IPS-NIHi7 (cell line): ENCODE measurements around the gene TESK2.
"Not testable (repeated sequence)": the region's sequence is repeated elsewhere in the genome, so short reads cannot be mapped to it uniquely, and the experiment has no call there.

Source experiments
- DNase-seq: peaks from one replicate; pipeline ENCODE4 v3.0.0; 2012; ENCODE audit warnings: mixed read lengths; ENCODE audit errors: extremely low spot score

Gene TESK2

DNA sequence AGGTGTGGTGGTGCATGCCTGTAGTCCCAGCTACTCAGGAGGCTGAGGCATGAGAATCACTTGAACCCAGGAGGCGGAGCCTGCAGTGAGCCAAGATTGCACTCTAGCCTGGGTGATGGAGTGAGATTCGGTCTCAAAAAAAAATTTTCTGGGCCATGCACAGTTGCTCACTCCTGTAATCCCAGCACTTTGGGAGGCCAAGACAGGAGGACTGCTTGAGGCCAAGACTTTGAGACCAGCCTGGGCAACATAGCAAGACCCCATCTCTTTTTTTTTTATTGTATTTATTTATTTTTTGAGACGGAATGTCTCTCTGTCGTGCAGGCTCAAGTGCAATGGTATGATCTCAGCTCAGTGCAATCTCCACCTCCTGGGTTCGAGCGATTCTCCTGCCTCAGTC is 16.8 kb downstream of the TESK2 start:
- not testable (repeated sequence) for DNase-seq

DNA sequence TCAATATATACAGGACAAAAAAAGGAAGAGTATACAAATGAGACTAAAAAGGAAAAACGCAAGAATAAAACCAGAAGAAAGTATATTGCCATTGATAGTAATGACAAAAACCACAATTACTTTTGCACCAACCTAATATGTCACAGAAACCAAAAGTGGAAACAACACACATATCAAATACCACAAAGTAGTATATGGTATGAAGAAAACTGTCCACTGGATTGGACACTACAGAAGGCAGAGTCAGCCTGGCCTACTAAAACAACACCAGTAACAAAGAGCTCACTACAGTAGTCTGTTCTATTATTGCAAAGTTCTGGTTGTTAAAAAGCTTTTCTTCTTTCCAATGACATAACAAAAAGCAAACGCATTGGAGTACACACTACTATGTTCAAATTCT is 17.7 kb downstream of the TESK2 start:
- no peak for DNase-seq

DNA sequence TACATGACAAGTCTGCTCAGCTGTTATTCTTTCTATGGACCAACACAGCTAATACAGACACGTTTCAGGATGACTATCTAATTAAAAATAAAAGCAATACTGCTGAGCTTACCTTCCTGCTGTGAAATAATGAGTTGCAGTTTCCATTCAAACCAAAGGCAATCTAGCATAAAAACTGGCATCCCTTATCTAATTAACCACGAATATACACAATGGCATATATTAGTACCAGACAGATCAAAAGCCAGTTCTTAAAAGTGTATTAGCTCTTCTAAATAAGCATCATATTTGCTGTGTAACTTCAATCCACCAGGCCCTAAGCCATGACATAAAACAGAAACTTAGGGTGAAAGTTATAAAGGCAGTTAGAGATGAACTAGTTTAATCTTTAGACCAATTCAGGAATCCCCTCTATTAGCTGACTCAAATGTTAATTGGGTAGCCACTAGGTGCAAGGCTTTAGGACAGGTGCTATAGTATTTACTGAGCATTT is 20.6 kb downstream of the TESK2 start:
- DNase-seq: no peak

DNA sequence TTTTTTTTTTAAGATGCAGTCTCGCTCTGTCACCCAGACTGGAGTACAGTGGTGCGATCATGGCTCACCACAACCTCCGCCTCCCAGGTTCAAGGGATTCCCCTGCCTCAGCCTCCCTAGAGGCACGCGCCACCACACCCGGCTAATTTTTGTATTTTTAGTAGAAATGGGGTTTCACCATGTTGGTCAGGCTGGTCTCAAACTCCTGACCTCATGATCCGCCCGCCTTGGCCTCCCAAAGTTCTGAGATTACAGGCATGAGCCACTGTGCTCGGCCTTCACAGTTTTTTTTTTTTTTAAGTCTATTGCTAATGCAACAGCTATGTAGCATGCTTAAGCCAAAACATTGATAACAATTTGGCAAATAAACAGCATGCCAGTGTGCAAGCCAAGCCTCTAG is 23.6 kb downstream of the TESK2 start:
- not testable (repeated sequence) for DNase-seq

DNA sequence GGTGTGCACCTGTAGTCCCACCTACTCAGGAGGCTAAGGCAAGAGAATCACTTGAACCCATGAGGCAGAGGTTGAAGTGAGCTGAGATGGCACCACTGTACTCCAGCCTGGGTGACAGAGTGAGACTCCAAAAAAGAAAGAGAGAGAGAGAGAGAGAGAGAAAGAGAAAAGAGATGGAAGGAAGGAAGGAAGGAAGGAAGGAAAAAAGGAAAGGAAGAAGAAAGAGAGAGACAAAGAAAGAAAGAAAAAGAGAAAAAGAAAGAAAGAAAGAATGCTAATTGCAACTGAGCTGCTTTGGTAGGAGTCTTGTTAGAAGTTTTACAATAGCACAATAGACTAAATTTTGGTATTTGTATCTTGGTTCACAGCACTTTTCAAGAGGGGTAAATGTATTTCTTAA is 25.7 kb downstream of the TESK2 start:
- DNase-seq: no peak

DNA sequence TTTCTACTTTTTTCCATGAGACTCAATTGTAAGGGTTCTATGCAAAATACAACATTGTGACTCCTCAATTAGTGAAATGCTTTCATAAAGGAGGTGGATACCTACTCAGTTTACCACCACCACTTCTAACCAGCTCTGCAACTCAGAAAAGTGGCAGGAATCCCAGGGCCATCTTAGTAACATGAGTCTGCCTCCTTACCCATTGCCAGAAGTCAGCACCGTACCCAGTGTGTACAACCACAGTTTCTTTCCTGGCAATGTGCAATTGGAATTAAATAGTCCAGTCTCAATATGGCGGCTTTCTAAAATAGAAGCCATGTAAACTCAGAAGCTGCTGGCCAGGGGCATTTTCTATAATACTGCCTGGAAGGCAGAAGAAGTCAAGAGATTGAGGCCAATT is 32.1 kb downstream of the TESK2 start:
- DNase-seq: no peak

DNA sequence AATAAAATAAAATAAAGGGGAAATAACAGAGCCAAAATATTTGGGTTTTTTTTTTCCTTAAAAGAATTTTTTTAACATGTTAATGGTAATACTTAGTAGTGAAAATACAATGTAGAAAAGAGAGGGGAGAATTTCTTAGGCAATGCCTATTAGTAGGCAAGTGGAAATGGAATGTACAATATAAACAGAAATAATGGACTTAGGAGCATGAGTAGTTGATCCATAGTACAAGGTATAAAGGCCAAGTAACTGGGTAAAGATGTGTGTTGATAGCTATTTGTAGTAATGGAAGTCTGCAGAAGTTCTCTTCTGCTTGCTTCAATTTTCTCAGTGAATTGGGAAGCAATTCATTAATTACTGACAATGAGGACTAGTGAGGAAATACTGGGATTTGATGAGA is 34.4 kb downstream of the TESK2 start:
- no peak for DNase-seq

DNA sequence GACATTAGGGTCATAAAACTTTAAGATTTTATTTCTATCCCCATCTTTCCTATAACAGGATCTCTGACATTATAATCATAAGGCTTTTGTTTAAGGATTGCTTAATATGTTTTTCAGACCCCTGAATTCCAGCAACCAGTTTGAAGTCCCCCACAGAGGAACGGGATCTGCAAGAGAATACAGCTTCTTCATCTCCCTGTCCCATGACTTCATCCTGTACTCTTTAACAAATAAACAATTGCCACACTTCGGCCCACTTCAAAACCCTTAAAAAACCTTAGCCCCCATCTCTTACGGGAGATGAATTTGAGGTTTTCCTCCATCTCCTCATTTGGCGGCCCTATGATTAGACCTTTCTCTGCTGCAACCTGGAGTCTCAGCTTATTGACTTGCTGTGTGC is 35.8 kb downstream of the TESK2 start:
- DNase-seq: no peak

DNA sequence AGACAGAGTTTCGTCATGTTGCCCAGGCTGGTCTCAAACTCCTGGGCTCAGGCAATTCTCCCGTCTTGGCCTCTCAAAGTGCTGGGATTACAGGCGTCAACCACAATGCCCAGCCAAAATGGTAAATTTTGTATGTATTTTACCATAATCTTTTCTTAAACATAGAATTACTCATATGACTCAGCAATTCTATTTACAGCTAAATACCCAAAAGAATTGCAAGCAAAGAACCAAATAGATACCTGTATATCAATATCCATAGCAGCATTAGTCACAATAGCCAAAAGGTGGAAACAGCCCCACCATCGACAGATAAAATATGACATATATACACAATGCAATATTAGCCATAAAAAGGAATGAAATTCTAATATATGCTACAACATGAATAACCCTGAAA is 36.5 kb downstream of the TESK2 start:
- no peak for DNase-seq

DNA sequence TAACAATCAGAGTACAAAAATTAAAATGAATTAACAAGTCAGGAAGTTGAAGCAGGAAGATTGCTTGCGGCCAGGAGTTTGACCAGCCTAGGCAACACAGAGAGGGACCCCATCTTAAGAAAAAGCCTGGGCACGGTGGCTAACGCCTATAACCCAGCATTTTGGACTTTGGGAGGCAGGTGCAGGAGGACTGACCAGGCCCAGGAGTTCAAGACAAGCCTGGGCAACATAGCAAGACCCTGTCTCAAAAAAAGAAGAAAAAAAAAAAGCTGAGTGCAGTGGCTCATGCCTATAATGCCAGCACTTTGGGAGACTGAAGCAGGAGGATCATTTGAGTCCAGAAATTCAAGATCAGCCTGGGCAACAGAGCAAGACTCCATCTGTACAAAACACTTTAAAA is 38.5 kb downstream of the TESK2 start:
- no peak for DNase-seq

DNA sequence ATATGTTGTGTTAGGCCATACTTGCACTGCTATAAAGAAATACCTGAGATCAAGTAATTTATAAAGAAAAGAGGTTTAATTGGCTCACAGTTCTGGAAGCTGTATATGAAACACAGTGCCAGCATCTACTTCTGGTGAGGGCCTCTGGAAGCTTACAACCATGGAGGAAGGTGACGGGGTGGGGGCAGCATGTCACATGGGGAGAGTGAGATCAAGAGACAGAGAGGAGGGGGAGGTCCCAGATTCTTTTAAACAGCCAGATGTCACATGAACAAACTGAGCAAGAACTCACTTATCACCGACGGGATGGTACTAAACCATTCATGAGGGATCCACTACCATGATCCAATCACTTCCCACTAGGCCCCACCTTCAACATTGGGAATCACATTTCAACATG is 42.6 kb downstream of the TESK2 start:
- no peak for DNase-seq

DNA sequence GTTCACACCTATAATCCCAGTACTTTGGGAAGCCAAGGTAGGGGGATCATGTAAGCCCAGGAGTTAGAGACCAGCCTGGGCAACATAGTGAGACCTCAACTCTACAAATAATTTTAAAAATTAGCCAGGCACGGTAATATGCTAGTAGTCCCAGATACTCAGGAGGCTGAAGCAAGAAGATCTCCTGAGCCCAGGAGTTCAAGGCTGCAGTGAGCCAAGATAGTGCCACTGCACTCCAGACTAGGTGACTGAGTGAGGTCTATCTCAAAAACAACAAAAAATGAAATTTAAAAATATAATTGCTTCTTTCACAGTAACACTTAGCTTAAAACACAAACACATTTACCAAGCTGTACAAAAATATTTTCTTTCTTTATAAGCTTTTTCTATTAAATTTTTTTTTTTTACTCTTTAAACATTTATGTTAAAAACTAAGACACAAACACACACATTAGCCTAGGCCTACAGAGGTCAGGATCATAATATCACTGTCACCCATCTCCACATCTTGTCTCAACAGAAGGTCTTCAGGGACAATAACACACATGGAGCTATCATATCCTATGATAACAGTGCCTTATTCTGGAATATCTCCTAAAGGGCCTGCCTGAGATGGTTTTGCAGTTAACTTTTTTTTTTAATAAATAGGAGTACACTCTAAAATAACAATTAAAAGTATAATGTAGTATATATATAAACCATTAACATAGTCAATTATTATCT is 43.9 kb downstream of the TESK2 start:
- DNase-seq: no peak

DNA sequence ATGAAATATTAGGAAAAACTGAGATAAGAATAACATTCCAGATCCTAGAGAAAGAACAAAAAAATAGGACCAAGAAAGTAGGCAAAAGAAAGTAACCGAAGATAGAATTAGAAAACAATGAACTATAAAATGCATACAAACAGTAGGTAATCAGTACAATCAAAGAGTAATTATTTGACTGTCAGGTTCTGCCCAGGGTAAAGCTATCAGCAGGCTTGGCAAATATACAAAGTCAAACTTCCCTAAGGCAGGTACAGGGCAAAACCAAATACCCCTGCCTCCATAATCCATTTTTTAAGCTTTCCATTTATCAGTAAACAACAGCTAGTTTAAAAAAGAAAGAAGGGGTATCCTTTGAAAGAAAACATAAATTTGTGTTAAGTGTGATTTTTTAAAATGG is 44.4 kb downstream of the TESK2 start:
- no peak for DNase-seq

DNA sequence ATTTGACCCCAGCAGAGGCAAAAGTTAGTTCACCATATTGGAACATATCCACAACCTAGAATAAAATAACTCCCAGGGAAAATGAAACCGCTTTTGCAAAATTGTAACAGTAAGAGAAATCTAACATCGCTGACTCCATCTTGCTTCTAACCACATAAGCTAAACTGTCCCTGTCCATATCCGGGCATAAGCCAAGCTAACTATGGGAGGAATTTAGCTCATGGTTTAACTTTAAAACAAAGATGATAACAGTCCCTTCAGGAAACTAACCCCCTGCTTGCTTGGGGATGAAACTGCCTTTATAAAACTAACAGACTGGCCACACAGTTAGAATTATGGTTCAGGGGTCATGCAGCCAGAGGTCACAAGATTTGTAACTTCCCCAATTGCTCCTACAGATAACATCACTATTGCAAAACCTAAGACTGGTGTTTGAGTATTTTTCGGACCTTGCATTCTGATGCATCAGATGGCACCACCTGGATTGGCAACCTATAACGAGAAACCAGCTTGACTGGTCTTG is 46.3 kb downstream of the TESK2 start:
- no peak for DNase-seq

DNA sequence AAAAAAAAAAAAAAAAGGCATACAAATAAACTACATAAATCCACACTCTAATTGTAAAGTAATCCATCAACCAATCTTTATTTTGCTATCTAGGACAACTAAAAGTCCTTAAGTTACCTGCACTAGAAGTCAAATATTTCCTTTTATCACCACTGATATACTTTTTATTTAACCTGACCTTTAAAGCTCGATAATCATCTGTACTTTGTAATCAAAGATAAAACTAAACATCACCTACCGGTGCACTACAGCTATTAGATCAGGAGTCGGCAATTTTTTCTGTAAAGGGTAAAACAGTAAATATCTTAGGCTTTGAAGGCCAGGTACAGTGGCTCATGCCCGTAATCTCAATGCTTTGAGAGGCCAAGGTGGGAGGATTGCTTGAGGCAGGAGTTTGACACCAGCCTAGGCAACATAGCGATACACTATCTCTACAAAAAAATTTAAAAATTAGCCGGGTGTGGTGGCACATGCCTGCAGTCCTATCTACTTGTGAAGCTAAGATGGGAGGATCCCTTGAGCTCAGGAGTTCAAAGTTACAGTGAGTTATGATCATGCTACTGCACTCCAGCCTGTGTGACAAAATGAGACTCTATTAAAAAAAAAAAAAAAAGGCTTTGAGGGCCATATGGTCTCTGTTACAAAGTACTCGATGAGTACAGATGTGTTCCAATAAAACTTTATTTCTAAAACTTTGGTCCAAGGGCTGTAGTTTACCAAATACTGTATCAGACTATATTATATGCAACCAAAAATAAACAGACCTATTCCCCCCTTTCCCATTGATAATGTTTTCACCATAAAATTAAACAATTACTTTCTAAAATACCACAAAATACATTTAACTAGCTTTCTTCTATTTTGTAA is 47.1 kb downstream of the TESK2 start:
- no peak for DNase-seq

DNA sequence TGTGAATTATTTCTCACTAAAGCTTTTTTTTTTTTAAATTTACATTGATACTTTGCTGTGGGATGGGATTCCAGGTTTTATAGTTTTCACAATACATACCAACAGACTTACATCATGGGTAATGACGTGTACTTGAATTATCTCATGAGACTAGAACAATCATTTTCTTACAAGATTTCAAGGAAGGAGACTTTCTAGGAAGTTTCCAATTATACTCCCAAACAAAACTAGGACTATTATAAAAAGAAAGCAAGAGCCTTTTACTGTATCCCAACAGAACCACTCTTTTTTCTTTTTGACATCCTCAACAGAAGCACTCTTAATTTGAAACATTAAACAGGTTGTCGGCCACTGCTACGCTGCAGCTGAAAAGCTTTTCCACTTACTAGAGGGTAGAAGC is 48.7 kb downstream of the TESK2 start:
- DNase-seq: no peak

DNA sequence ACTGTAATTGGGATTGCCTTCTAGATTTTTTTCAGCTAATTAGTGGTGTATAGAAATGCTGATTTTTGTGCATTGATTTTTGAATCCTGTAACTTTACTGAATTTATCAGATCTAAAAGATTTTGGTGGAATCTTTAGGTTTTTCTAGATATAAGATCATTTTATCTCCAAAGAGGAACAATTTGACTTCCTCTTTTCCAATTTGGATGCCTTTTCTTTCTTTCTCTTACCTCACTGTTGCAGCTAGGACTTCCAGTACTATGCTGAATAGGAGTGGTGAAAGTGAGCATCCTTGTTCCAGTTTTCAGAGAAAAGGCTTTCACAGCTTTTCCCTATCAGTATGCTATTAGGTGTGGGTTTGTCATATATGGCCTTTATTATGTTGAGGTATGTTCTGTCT is 53.6 kb downstream of the TESK2 start:
- no peak for DNase-seq

DNA sequence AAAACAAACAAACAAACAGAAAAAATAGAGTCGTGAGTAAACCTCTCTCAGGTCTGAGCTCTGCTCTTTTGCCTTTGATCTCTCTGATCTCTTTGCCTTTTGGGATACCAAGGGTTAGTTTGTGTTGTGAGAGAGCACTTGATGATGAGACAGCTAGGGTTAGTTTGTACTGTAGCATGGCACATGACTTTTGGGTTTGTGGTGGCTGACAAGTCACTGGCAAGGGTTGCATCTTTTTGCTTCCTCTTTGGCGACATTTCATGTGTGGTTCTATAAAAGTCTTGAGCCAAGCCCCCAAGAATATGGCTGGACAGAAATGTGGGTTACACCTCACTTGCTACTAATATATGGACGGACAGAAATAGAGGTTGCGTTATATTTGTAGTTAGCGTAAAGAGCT is 60.5 kb downstream of the TESK2 start:
- DNase-seq: no peak

DNA sequence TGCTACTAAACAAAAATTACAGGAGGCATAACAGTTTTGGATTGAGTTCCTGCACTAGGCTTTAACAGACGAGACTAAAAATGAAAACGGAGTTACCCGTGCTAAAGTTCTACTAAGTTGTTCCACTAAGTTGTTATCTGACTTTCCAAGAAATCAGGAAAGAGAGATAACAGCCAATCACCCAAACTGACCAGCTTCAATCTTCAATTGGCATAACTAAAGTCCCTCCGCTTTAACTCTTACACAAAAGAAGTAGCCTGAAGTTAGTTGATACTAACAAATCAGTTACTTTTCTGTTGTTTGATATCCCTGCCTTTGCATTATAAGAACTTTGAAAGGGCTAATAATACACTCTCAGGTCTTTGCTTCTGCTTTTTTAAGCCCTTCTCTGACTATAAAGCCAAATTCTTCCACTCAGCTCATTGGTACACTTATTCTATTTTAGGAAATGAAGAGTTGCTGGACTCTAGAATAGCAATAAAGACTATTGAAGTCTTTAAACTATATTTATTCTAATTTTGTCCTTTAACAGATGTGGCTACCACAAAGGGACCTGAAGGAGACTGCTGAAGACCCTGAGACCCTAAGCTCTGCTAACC is 61.3 kb downstream of the TESK2 start:
- no peak for DNase-seq

DNA sequence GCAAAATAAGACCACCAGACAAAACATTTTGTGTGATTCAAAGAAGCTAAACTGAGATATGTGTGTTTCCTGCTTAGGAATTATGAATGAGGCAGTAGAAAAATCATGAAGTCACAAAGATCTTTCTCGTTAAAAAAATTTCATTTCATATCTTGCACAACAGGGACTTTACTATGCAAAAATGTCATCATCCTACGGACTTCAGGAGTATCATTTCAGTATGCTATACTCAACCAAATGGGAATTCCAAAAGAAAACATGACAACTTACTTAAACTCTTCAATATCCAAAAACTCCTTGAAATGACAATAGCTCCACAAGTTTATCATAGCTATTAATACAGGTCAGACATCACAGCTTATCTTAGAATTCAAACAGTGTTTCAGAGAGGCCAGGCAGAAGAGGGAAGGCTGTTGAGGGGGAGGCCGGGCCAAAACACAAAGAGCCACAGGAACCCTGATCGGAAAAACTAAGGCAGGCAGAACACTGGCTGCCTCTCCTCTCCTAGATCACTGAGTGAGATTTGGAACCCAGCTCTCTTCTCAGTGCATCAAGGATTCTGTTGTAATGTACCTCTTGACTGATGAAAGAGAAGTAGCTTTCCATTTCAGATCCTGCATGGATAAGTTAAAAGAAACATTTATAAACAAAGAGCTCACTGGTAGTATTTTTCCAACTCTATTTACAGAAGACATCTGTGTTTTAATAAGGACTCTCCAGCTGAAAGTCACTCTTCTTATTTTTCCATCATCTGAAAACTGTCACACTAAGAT is 66.9 kb downstream of the TESK2 start:
- DNase-seq: no peak

DNA sequence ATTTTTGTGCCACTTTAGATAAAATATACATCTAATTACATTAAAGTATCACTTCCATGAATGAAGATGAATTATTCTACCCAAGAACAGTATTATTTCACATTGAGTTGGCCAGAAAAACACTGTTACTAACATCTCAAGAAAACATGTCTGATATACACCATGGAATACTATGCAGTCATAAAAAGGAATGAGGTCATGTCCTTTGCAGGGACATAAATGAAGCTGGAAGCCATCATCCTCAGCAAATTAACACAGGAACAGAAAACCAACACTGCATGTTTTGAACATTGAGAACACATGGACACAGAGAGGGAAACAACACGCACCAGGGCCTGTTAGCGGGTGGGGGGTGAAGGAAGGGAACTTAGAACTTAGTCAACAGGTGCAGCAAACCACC is 69.0 kb downstream of the TESK2 start:
- DNase-seq: no peak

DNA sequence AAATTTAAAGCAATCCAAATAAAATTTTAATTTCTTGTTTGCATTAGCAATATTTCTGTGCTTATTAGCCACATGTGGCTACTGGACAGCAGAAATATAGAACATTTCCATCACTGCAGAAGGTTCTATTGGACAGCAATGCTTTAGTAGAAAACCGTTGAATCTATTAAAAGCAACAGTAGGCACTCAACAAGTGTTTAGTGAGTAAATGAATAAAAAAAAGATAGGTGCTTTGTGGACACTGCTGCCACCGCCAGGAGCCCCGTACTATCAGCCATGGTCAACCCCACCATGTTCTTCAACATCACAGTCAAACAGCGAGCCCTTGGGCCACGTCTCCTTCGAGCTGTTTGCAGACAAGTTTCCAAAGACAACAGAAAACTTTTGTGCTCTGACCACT is 76.2 kb downstream of the TESK2 start:
- no peak for DNase-seq
